GM13976 (cell line): ENCODE data around the gene TFAP2E.

Experiments used
- DNase-seq: peaks from one replicate; pipeline ENCODE4 v3.0.0; 2012; ENCODE audit warnings: low spot score
- in situ Hi-C: fragments of 300-500 bp; cut with MboI; formaldehyde crosslinking; loops from one replicate; pipeline ENCODE4 v1.12.0; 2022; ENCODE audit warnings: low sequenced_read_pairs, mixed read lengths, inconsistent platforms; ENCODE audit not compliant: unreplicated experiment
- TF ChIP-seq, protein P1 (sequence below): IDR thresholded peaks from 2 replicates; pipeline ENCODE4 v1.5.1; 2012; ENCODE audit warnings: borderline replicate concordance, mild to moderate bottlenecking; ENCODE audit not compliant: insufficient read depth; ENCODE audit errors: extremely low read depth, missing control alignments, control extremely low read depth

The TFAP2E gene

DNA sequence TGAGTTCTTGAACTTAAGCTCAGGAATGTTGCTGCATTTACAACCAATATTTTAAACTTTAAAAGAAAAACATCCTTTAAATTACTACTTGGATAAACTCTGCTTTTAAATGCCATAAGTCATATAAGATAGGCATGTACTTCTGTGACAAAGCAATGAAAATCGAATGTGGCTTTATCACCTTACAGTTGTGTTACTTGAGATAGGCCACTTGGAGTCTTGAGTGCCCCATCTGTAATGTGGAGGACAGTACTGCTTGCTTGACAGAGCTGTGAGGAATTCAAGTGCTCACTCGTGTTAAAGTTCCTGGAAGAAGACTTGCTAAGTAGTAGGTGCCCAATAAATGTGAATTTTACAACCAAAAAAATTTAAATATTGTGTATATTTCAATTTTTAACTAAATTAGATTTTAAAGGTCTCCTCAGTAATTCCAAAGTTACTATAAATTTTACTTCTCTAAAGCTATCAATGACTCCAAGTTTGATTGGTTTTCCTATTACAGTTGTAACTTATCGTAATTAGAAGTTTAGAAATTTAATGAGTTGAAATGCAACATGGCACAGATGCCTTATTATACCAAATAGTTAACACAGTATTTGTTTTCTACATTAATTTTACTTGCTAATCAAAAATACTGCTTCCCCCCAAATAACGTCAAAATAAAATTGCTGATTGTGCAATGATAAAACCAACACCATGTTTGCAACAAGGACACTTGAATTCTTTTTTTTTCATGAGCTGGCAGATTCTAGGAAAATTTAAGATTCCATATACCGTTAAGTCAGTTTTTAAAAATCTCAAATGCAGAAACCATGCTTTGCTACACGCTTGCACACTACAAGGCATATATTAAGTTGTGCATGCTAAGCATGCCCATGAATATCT, 46.4 kb downstream of the TFAP2E start:
- TF ChIP-seq, protein P1, sequence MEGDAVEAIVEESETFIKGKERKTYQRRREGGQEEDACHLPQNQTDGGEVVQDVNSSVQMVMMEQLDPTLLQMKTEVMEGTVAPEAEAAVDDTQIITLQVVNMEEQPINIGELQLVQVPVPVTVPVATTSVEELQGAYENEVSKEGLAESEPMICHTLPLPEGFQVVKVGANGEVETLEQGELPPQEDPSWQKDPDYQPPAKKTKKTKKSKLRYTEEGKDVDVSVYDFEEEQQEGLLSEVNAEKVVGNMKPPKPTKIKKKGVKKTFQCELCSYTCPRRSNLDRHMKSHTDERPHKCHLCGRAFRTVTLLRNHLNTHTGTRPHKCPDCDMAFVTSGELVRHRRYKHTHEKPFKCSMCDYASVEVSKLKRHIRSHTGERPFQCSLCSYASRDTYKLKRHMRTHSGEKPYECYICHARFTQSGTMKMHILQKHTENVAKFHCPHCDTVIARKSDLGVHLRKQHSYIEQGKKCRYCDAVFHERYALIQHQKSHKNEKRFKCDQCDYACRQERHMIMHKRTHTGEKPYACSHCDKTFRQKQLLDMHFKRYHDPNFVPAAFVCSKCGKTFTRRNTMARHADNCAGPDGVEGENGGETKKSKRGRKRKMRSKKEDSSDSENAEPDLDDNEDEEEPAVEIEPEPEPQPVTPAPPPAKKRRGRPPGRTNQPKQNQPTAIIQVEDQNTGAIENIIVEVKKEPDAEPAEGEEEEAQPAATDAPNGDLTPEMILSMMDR: no peak
- in situ Hi-C loops: no loop called here
- DNase-seq: no peak

DNA sequence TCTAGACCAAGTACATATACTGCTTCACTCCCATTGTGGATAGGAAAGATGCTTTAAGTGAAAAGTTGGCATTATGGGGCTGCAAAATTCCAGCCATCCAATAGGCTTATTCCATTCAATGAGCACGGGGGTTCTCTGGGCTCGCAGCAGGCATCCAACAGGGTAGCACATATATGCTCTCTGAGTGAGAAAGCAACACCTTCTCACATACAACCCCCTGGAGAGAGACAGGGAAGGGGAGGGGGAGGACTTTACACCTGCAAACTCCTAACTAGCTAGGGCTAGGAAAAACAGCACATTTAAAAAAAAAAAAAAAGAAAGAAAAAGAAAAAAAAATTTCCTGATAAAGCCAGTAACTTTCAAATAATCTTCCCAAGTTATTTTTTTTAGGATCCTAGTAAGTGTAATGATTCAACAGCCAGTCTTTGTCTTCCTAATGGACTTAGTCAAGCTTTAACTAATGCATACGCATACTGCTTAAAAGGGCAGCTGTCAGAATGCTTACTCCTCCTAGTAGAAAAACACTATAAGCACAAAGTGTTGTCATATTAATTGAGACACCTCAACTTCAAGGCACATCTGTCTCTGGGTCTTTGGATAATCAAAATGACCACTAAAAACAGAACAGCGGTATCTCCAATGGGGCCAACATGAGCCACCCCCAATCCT, 49.5 kb downstream of the TFAP2E start:
- in situ Hi-C loops: no loop called here
- TF ChIP-seq, protein P1: no peak
- no peak for DNase-seq

- DNase-seq: no peak
- TF ChIP-seq, protein P1: no peak
- in situ Hi-C loops: no loop called here
Measured at GRCh38 chr1:35623832-35624231, 50.7 kb downstream of the TFAP2E start.

DNA sequence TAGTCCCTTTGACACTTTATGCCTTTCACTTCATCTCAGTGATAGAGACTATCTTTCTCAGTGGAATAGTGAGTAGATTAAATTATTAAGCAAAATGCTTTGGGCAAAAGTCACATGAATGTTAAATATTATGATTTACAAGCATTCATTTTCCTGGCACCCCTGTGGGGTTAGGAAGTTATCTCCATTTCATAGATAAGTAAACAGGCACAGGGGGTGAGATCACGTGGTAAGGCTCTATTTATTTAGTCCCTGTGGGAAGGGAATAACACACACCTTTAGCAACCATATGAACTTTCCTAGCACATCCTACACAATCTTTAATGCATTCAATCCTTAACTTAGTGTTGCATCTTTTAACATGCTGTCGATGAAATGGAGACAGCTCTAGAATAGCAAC, 55.9 kb downstream of the TFAP2E start:
- TF ChIP-seq, protein P1: no peak
- in situ Hi-C loops: no loop called here
- no peak for DNase-seq

DNA sequence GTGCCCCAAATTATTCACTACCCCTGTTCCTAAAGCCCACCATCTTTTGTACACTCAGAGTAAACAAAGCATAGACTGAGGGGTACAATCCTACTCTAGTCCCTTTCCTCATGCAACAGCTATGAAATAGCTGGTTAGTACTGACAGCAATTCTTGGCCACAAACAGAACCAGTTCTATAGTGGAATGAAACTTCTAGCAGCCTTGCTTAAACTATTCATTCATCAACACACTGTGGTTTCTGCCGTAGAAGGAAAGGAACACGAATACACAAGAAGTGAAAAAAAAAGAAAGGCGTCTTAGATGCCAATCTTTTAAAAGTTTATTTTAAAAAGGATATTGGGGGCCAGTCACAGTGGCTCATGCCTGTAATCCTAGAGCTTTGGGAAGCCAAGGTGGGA, 58.3 kb downstream of the TFAP2E start:
- DNase-seq: no peak
- in situ Hi-C loops: no loop called here

GRCh38 chr1:35633547-35633946, 60.4 kb downstream of the TFAP2E start:
- DNase-seq: no peak
- in situ Hi-C loops: no loop called here
- TF ChIP-seq, protein P1: no peak

More for the DNA sequence above, 58.3 kb downstream of the TFAP2E start:
- TF ChIP-seq, protein P1: no peak
